ENCODE results near the gene SLC19A1. TPM values are rescaled to one million over a fixed set of nuclear protein-coding genes. Genes with fewer than 3 reads are reported as not detected.

SLC19A1 gene
- total RNA-seq, 6 experiments from 2014 or later: 4.5 to 24.5 (median 15.7) TPM

- no peaks in the 10 kb centered on the region for H3K27me3 ChIP-seq
- no peak overlapping the region for H3K4me3 ChIP-seq
- H3K4me1 ChIP-seq: peaks cover 0 to 7% (median 0%) of the 10 kb centered on the region in 4 donors
- peak overlapping the region in 2 of 3 donors; percentile 57 to 68 for H3K27ac ChIP-seq
- intact Hi-C loops (cut with DNase I): no loop called here
- DNase-seq: peak in 1 of 3 donors; percentile 68
- peaks cover 0 to 88% (median 40%) of the 10 kb centered on the region in 4 donors for H3K36me3 ChIP-seq
- WGBS (ENCODE audit: insufficient coverage, low coverage, low lambda C conversion rate, missing lambda C conversion rate): 35% methylated on average over 26 of the region's 32 CpGs
- TF ChIP-seq CTCF (IDR thresholded peaks at IDR 0.05): peak; percentile 71 to 83 (median 76)
- no peak for TF ChIP-seq POLR2A (IDR thresholded peaks at IDR 0.05)
- ATAC-seq: peak; percentile 41 to 72 (median 60)
- no peaks in the 10 kb centered on the region for H3K9me3 ChIP-seq
Observed at GRCh38 chr21:45478115-45478801, 64.0 kb downstream of the SLC19A1 start.

- TF ChIP-seq CTCF (IDR thresholded peaks at IDR 0.05) (no peak), POLR2A (IDR thresholded peaks at IDR 0.05) (no peak)
- intact Hi-C loops (cut with DNase I): no loop called here
- WGBS (ENCODE audit: insufficient coverage, low coverage, low lambda C conversion rate, missing lambda C conversion rate): 66% methylated on average over 22 of the region's 44 CpGs
- DNase-seq (peak in 1 of 3 donors; percentile 29), ATAC-seq (peak in 1 of 4 donors; percentile 0)
- peak overlapping the region in 2 of 3 donors; percentile 57 to 68 for H3K27ac ChIP-seq
- peaks cover 0 to 15% (median 3%) of the 10 kb centered on the region in 4 donors for H3K4me1 ChIP-seq
- H3K4me3 ChIP-seq: no peak overlapping the region
- H3K27me3 ChIP-seq: no peaks in the 10 kb centered on the region
- H3K36me3 ChIP-seq: peaks cover 0 to 80% (median 36%) of the 10 kb centered on the region in 4 donors
- no peaks in the 10 kb centered on the region for H3K9me3 ChIP-seq
Observed at GRCh38 chr21:45477176-45478114, 64.8 kb downstream of the SLC19A1 start.

GRCh38 chr21:45476582-45476981, 65.7 kb downstream of the SLC19A1 start:
- 91% methylated on average over 6 of the region's 6 CpGs for WGBS (ENCODE audit: insufficient coverage, low coverage, low lambda C conversion rate, missing lambda C conversion rate)
- H3K27ac ChIP-seq: no peak overlapping the region
- no peaks in the 10 kb centered on the region for H3K27me3 ChIP-seq
- H3K4me3 ChIP-seq: no peak overlapping the region
- DNase-seq (no peak), ATAC-seq (no peak)
- H3K4me1 ChIP-seq: peaks cover 0 to 24% (median 7%) of the 10 kb centered on the region in 4 donors
- H3K9me3 ChIP-seq: no peaks in the 10 kb centered on the region
- H3K36me3 ChIP-seq: peaks cover 0 to 71% (median 32%) of the 10 kb centered on the region in 4 donors
- intact Hi-C loops (cut with DNase I): no loop called here
- no peak for TF ChIP-seq CTCF (IDR thresholded peaks at IDR 0.05)
- no peak for TF ChIP-seq POLR2A (IDR thresholded peaks at IDR 0.05)

- 86% methylated on average over 23 of the region's 53 CpGs for WGBS (ENCODE audit: insufficient coverage, low coverage, low lambda C conversion rate, missing lambda C conversion rate)
- no peak overlapping the region for H3K4me3 ChIP-seq
- peaks cover 0 to 30% (median 10%) of the 10 kb centered on the region in 4 donors for H3K4me1 ChIP-seq
- H3K27me3 ChIP-seq: no peaks in the 10 kb centered on the region
- no peak overlapping the region for H3K27ac ChIP-seq
- peaks cover 0 to 65% (median 29%) of the 10 kb centered on the region in 4 donors for H3K36me3 ChIP-seq
- DNase-seq (peak in 1 of 3 donors; percentile 21), ATAC-seq (no peak)
- no peak for TF ChIP-seq CTCF (IDR thresholded peaks at IDR 0.05)
- TF ChIP-seq POLR2A (IDR thresholded peaks at IDR 0.05): no peak
- intact Hi-C loops (cut with DNase I): no loop called here
- H3K9me3 ChIP-seq: no peaks in the 10 kb centered on the region
Observed at GRCh38 chr21:45475797-45476570, 66.3 kb downstream of the SLC19A1 start.

Data from right lobe of liver (tissue), 6 donors.